HL-60 (cell line): Measurements from ENCODE around the gene MPDU1.

Experiments used
- CTCF ChIP-seq: IDR thresholded peaks from one replicate; pipeline ENCODE4 v1.5.1; 2011; ENCODE audit warnings: low read length, control low read depth, inconsistent platforms; ENCODE audit not compliant: insufficient read depth
- GABPA ChIP-seq: IDR thresholded peaks from 2 replicates; pipeline ENCODE4 v1.6.1; 2012; ENCODE audit warnings: low read depth
- POLR2AphosphoS5 ChIP-seq: IDR thresholded peaks from 2 replicates; pipeline ENCODE4 v1.6.1; 2012; ENCODE audit warnings: low read depth
- REST ChIP-seq: IDR thresholded peaks from 2 replicates; pipeline ENCODE4 v1.6.1; 2012; ENCODE audit warnings: low read depth; ENCODE audit not compliant: insufficient replicate concordance
- SPI1 ChIP-seq: IDR thresholded peaks from 2 replicates; pipeline ENCODE4 v1.6.1; 2012; ENCODE audit warnings: low read depth, mild to moderate bottlenecking, borderline replicate concordance

- TF ChIP-seq POLR2AphosphoS5 (no peak), CTCF (no peak), SPI1 (no peak), REST (no peak), GABPA (no peak)
These were observed 44.6 kb upstream of the MPDU1 start for GRCh38 chr17:7538891-7539545.
